Measurements from ENCODE around the gene GTF2H1. TPM values are rescaled to one million over a fixed set of nuclear protein-coding genes. Genes with fewer than 3 reads are reported as not detected.
A peak's percentile ranks its signal among the peaks of the same experiment; 100 is the strongest.

GTF2H1 gene
- total RNA-seq (100 to 1,000 TPM; 103 to 111 TPM), polyA plus RNA-seq (ENCODE audit: insufficient read depth, low read depth, low replicate concordance) (79.2 TPM)
- long read RNA-seq, donor 1, transcript GTF2H1-201 (15 exons, 2,982 nt) = major isoform, 7 of 57 reads
- long read RNA-seq, donor 1, partial matches to known transcripts = 47 of 57 reads
- long read RNA-seq, donor 1, other reads (novel, unspliced or antisense) = 0 of 57 reads
- long read RNA-seq, donor 2, partial matches to known transcripts = 16 of 19 reads
- long read RNA-seq, donor 2, other reads (novel, unspliced or antisense) = 0 of 19 reads

GRCh38 chr11:18321969-18322711, at the start of gene GTF2H1, which contains the start of gene HPS5:
Gene GTF2H1, plus strand, starts transcription at chr11:18322567. Its CDS starts 10,508 bp downstream, at chr11:18333075.
Gene HPS5, minus strand, starts transcription at chr11:18322140. Its CDS starts 4,282 bp downstream, at chr11:18317858.
- Histone ChIP-seq H3K4me3 (peak within 1 kb of the TSS; percentile 65 to 81), H3K9me3 (no peaks in the 10 kb centered on the region), H3K4me1 (peaks cover 21% of the 10 kb centered on the region), H3K27me3 (no peaks in the 10 kb centered on the region), H3K27ac (peak within 1 kb of the TSS; percentile 92 to 98), H3K36me3 (ENCODE audit: low read depth, missing control alignments) (no peaks in the 10 kb centered on the region)
- peak; percentile 98 for DNase-seq
- peak; percentile 73 for TF ChIP-seq POLR2A (IDR thresholded peaks at IDR 0.05)
- TF ChIP-seq, protein P1, sequence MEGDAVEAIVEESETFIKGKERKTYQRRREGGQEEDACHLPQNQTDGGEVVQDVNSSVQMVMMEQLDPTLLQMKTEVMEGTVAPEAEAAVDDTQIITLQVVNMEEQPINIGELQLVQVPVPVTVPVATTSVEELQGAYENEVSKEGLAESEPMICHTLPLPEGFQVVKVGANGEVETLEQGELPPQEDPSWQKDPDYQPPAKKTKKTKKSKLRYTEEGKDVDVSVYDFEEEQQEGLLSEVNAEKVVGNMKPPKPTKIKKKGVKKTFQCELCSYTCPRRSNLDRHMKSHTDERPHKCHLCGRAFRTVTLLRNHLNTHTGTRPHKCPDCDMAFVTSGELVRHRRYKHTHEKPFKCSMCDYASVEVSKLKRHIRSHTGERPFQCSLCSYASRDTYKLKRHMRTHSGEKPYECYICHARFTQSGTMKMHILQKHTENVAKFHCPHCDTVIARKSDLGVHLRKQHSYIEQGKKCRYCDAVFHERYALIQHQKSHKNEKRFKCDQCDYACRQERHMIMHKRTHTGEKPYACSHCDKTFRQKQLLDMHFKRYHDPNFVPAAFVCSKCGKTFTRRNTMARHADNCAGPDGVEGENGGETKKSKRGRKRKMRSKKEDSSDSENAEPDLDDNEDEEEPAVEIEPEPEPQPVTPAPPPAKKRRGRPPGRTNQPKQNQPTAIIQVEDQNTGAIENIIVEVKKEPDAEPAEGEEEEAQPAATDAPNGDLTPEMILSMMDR (IDR thresholded peaks at IDR 0.05) = no peak
- intact Hi-C loops (cut with DNase I; ENCODE audit: low total_unique reads) = loop anchor here (5.0 kb wide), 1 partner anchor 75 kb away; no protein-coding TSS in a partner anchor
- WGBS, 2 donors = 0 to 1% methylated on average over 30 to 55 of the region's 61 CpGs

GRCh38 chr11:18277565-18278271, 44.6 kb upstream of the GTF2H1 start:
- Histone ChIP-seq H3K9me3 (no peaks in the 10 kb centered on the region), H3K4me3 (no peak overlapping the region), H3K27ac (peak overlapping the region in 1 of 2 donors; percentile 71), H3K4me1 (no peaks in the 10 kb centered on the region), H3K36me3 (ENCODE audit: low read depth, missing control alignments) (no peaks in the 10 kb centered on the region), H3K27me3 (no peaks in the 10 kb centered on the region)
- intact Hi-C loops (cut with DNase I; ENCODE audit: low total_unique reads) = no loop called here
- TF ChIP-seq, protein P1 (IDR thresholded peaks at IDR 0.05) = no peak
- TF ChIP-seq POLR2A (IDR thresholded peaks at IDR 0.05) = no peak
- peak; percentile 31 for DNase-seq
- 70 to 83% methylated on average over 5 of the region's 5 CpGs for WGBS, 2 donors

DNA sequence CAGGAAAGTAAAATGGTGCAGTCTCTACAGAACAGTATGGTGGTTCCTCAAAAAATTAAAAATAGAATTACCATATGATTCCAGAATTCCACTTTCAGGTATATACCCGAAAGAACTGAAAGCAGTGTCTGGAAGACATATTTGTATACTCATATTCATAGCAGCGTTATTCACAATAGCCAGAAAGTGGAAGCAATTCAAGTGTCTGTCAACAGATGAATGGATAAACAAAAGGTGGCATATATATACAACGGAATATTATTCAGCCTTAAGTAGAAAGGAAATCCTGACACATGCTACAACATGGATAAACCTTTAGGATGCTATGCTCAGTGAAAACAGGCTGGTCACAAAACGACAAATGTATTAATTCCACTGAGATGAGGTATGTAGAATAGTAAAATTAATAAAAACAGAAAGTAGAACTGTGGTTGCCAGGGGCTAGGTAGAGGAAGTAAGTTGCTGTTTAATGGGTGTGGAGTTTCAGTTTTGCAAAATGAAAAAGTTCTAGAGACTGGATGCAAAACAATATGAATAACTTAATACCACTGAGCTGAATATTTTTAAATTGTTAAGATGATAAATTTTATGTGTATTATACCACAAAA, 41.8 kb upstream of the GTF2H1 start:
- no peaks in the 10 kb centered on the region for H3K9me3 ChIP-seq
- intact Hi-C loops (cut with DNase I; ENCODE audit: low total_unique reads) = no loop called here
- H3K27ac ChIP-seq = no peak overlapping the region
- TF ChIP-seq, protein P1 (IDR thresholded peaks at IDR 0.05) = no peak
- WGBS, 2 donors = 89 to 90% methylated on average over 4 of the region's 4 CpGs
- no peaks in the 10 kb centered on the region for H3K27me3 ChIP-seq
- no peak for DNase-seq
- no peak overlapping the region for H3K4me3 ChIP-seq
- no peaks in the 10 kb centered on the region for H3K4me1 ChIP-seq
- no peaks in the 10 kb centered on the region for H3K36me3 ChIP-seq (ENCODE audit: low read depth, missing control alignments)

DNA sequence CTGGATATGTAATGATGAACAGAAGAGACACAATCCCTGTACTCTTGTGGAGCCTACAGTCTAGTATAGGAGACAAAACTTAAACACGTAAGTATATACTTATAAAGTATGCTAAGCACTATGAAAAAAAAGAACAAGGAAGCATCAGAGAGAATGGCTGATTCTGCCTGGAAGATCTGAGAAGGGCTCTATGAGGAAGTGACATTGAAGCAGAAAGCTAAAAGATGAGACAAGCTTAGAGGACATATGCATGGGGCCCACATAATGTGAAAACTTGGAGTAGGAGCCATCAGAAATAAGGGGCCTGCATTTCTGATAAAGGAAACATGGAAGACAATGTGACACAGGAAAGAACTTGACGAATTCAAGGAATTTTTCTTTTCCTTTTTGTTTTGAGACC, 39.7 kb upstream of the GTF2H1 start:
- H3K27me3 ChIP-seq = no peaks in the 10 kb centered on the region
- no peaks in the 10 kb centered on the region for H3K9me3 ChIP-seq
- TF ChIP-seq POLR2A (IDR thresholded peaks at IDR 0.05) = no peak
- TF ChIP-seq, protein P1 (IDR thresholded peaks at IDR 0.05) = no peak
- H3K4me3 ChIP-seq = no peak overlapping the region
- H3K4me1 ChIP-seq = no peaks in the 10 kb centered on the region
- H3K36me3 ChIP-seq (ENCODE audit: low read depth, missing control alignments) = no peaks in the 10 kb centered on the region
- intact Hi-C loops (cut with DNase I; ENCODE audit: low total_unique reads) = no loop called here
- no peak for DNase-seq
- no peak overlapping the region for H3K27ac ChIP-seq
- 87 to 89% methylated on average over 2 of the region's 2 CpGs for WGBS, 2 donors

Measured in testis (tissue), 5 donors.